K562 (cell line): Measurements from ENCODE around the gene MARCKSL1. TPM values are rescaled to one million over a fixed set of nuclear protein-coding genes. Genes with fewer than 3 reads are reported as not detected.

Experiments
- DACH1 ChIP-seq: fragments of 450-650 bp; IDR thresholded peaks from 2 replicates; pipeline ENCODE4 v1.6.1; 2018; ENCODE audit not compliant: partially characterized antibody
- ETV6 ChIP-seq, 3 experiments: fragments of 150-350 bp in 1 of 3; sonication (generic) in 1 of 3; formaldehyde crosslinking in 1 of 3; IDR thresholded peaks; 2 replicates each; pipeline versions ENCODE4 v1.6.1 to v1.8.0; 2014 to 2022; ENCODE audit warnings: borderline replicate concordance in 2 of 3, low read depth in 2 of 3, antibody characterized with exemption in 1 of 3, low read length in 1 of 3, mild to moderate bottlenecking in 1 of 3, missing genetic modification reagents in 1 of 3
- HNRNPH1 ChIP-seq: fragments of 200-400 bp; formaldehyde crosslinking; optimal IDR thresholded peaks from 2 replicates; pipeline ENCODE3; 2017; ENCODE audit warnings: low read depth, mild to moderate bottlenecking, low read length, moderate library complexity
- IRF2 ChIP-seq: sonication (generic); formaldehyde crosslinking; IDR thresholded peaks from 2 replicates; pipeline ENCODE4 v1.8.1; 2022; ENCODE audit warnings: mild to moderate bottlenecking, missing genetic modification reagents
- JUND ChIP-seq, 2 experiments: IDR thresholded peaks; 2 replicates in 1 of 2; 3 replicates in 1 of 2; pipeline ENCODE4 v1.6.1; 2011; ENCODE audit warnings: borderline replicate concordance in 2 of 2, low read depth in 2 of 2, low read length in 2 of 2, improper control_type of control experiment in 1 of 2, missing biosample characterization in 1 of 2, missing genetic modification characterization in 1 of 2, missing genetic modification reagents in 1 of 2
- KDM4B ChIP-seq, 2 experiments: fragments of 450-650 bp in 1 of 2; sonication (generic) in 1 of 2; IDR thresholded peaks; 2 replicates each; pipeline ENCODE4 v1.6.1; 2016 to 2017; ENCODE audit warnings: borderline replicate concordance in 2 of 2, antibody characterized with exemption in 1 of 2, low read depth in 1 of 2, mild to moderate bottlenecking in 1 of 2
- KLF10 ChIP-seq: fragments of 250-450 bp; sonication (Bioruptor Pico); IDR thresholded peaks from 2 replicates; pipeline ENCODE4 v1.6.1; 2021; ENCODE audit warnings: matching md5 sums
- NKRF ChIP-seq: fragments of 450-650 bp; IDR thresholded peaks from 2 replicates; pipeline ENCODE4 v1.6.1; 2016; ENCODE audit warnings: borderline replicate concordance
- REST ChIP-seq, 2 experiments: fragments of 450-650 bp; formaldehyde crosslinking in 1 of 2; IDR thresholded peaks; 2 replicates each; pipeline versions ENCODE4 v1.4.0 to v1.6.1; 2014 to 2020; ENCODE audit warnings: mild to moderate bottlenecking in 2 of 2, borderline replicate concordance in 1 of 2, low read depth in 1 of 2
- RFX5 ChIP-seq: IDR thresholded peaks from 2 replicates; pipeline ENCODE4 v1.6.1; 2011; ENCODE audit warnings: low read depth, mild to moderate bottlenecking, improper control_type of control experiment, low read length
- SIX5 ChIP-seq, 2 experiments: IDR thresholded peaks; 2 replicates each; pipeline ENCODE4 v1.6.1; 2011; ENCODE audit warnings: low read length in 2 of 2, borderline replicate concordance in 1 of 2, low read depth in 1 of 2, mild to moderate bottlenecking in 1 of 2, moderate library complexity in 1 of 2; ENCODE audit not compliant: insufficient read depth in 1 of 2
- STAG1 ChIP-seq: sonication (generic); formaldehyde crosslinking; IDR thresholded peaks from 2 replicates; pipeline ENCODE4 v1.5.0; 2020; ENCODE audit warnings: missing genetic modification reagents, borderline replicate concordance
- ZBTB17 ChIP-seq: fragments of 450-650 bp; formaldehyde crosslinking; IDR thresholded peaks from 2 replicates; pipeline ENCODE4 v1.4.0; 2020; ENCODE audit warnings: mild to moderate bottlenecking
- ZNF175 ChIP-seq: fragments of 200-800 bp; sonication (Bioruptor generic); IDR thresholded peaks from 2 replicates; pipeline ENCODE4 v1.6.1; 2016; ENCODE audit warnings: low read depth, mild to moderate bottlenecking, missing genetic modification characterization, missing compliant biosample characterization
- ZNF717 ChIP-seq: fragments of 250-450 bp; sonication (Bioruptor Pico); IDR thresholded peaks from 2 replicates; pipeline ENCODE4 v1.5.0; 2021
- polyA plus RNA-seq, 8 experiments: library from polyadenylated mRNA; depleted of rRNA in 4 of 8; stranded (reverse) in 5 of 8; unstranded in 3 of 8; fragments of >200 nt; fragmentation: Nextera tagmentation in 2 of 8; fragmentation: Illumina TruSeq in 1 of 8; extraction: Ambion mirVana in 2 of 8; extraction: Trizol in 1 of 8; gene quantifications; 2 replicates each; pipeline versions ENCODE4 v1.2.1 to v1.2.3, GENCODE V29; 2011 to 2014; ENCODE audit warnings: inconsistent platforms in 1 of 8, missing spikeins in 1 of 8
- total RNA-seq, 7 experiments: library from RNA; depleted of rRNA in 6 of 7; stranded (reverse); fragments of >200 nt in 6 of 7; fragmentation: Illumina TruSeq in 2 of 7; extraction: Trizol in 2 of 7; gene quantifications; 2 replicates each; pipeline versions ENCODE4 v1.2.1 to v1.2.3, GENCODE V29; 2011 to 2021; ENCODE audit warnings: low replicate concordance in 1 of 7

MARCKSL1 gene
- total and polyA plus RNA-seq, 9 of the 15 experiments (the other 6 are each of a cell fraction or from before 2014, with no cell fraction given), result 14.7 to 325 (median 155) TPM

DNA sequence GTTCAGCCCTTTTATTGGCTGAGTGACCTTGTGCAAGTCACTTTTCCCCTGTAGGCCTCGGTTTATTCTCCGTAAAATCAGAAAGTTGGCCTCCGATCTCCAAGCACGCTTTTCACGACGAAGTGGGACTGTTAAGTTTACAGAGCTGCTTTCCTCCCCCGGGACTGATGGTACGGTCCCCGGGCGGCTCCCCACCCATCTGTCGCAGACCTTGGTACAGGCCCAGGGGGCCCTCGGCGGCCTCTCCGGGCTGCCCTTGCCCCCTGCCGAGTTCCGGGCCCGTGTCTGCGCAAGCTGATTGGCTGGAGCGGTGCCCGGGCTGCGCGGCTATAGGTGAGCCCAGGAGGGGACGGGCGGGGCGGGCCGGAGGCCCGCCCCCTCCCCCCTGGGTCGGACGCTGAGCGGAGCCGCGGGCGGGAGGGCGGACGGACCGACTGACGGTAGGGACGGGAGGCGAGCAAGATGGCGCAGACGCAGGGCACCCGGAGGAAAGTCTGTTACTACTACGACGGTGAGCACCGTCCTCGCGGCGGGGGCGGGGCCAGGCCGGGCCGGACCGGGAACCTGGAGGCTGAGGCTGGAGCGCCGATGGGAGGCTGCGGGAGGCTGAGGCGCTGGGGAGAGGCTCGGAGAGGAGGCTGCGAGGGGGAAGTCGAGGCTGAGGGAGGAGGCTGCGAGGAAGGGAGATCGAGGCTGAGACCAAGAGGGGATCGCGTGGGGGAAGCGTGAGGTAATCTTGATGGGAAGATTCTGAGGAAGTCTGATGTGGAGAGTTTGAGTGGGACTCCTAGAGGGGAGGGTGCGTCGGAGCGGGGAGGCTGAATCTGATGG, 44.1 kb downstream of the MARCKSL1 start, which contains the start of gene HDAC1 (continued):
- TF ChIP-seq REST (IDR thresholded peaks at IDR 0.05; ENCODE audit: borderline replicate concordance) (no peak), REST (CRISPR knock-in tag; IDR thresholded peaks at IDR 0.05; ENCODE audit: low read depth) (0 out of 2 replicates have a peak, but pooled peaks have one; percentile 34), RFX5 (no peak), HNRNPH1 (no peak), KLF10 (CRISPR knock-in tag) (no peak), ETV6 (IDR thresholded peaks at IDR 0.05; ENCODE audit: borderline replicate concordance in 1 of 2, low read depth in 2 of 2, low read length in 1 of 2) (no peak), ETV6 (CRISPR knock-in tag; IDR thresholded peaks at IDR 0.05; ENCODE audit: borderline replicate concordance) (no peak), IRF2 (CRISPR knock-in tag) (no peak), JUND (IDR thresholded peaks at IDR 0.05; ENCODE audit: borderline replicate concordance, low read depth, low read length) (peak; percentile 98), JUND (tag; IDR thresholded peaks at IDR 0.05; ENCODE audit: borderline replicate concordance, low read depth, low read length) (no peak; the same call in 2 of the 3 replicates), ZBTB17 (CRISPR knock-in tag) (no peak), STAG1 (CRISPR knock-in tag) (no peak), SIX5 (IDR thresholded peaks at IDR 0.05; ENCODE audit: borderline replicate concordance in 1 of 2, insufficient read depth in 1 of 2, low read depth in 1 of 2, low read length in 2 of 2) (peak; percentile 27 to 34; a peak in 3 of 4 replicates), ZNF717 (CRISPR knock-in tag) (no peak), KDM4B (IDR thresholded peaks at IDR 0.05; ENCODE audit: borderline replicate concordance in 2 of 2, low read depth in 1 of 2) (no peak; a peak in 1 of 4 replicates), DACH1 (no peak), NKRF (peak; percentile 78), ZNF175 (CRISPR knock-in tag) (0 out of 2 replicates have a peak, but pooled peaks have one; percentile 67)
